Measurements from ENCODE around the gene PTGES3L.

PTGES3L gene

GRCh38 chr17:42979511-42980273, at the start of gene PTGES3L:
Gene PTGES3L (minus strand): TSS chr17:42980080. CDS start chr17:42980053, 27 bp downstream.
- DNase-seq: peak; percentile 66 to 76

- DNase-seq: no peak
Observed at GRCh38 chr17:43028221-43028861, 48.5 kb upstream of the PTGES3L start.

- DNase-seq: no peak
Observed at GRCh38 chr17:43027091-43028032, 47.5 kb upstream of the PTGES3L start.

GRCh38 chr17:43026595-43026994, 46.7 kb upstream of the PTGES3L start:
- DNase-seq: no peak

GRCh38 chr17:43025766-43026537, 46.1 kb upstream of the PTGES3L start:
- no peak for DNase-seq

GRCh38 chr17:43025290-43025657, 45.4 kb upstream of the PTGES3L start:
- DNase-seq: no peak

- peak; percentile 94 to 96 for DNase-seq
Observed at GRCh38 chr17:43024407-43025289, 44.8 kb upstream of the PTGES3L start, which contains the start of gene RND2. Gene RND2 (plus strand): TSS chr17:43025231. CDS start chr17:43025348, 117 bp downstream.

GRCh38 chr17:43021741-43022512, 42.0 kb upstream of the PTGES3L start, which contains the start of gene VAT1:
Gene VAT1 (minus strand): TSS chr17:43022385. CDS start chr17:43022322, 63 bp downstream.
- DNase-seq: peak; percentile 63 to 89

GRCh38 chr17:43020789-43021740, 41.2 kb upstream of the PTGES3L start:
- peak in 1 of 2 experiments; percentile 65 for DNase-seq

GRCh38 chr17:43020030-43020621, 40.2 kb upstream of the PTGES3L start:
- DNase-seq: no peak

GRCh38 chr17:43019418-43019817, 39.5 kb upstream of the PTGES3L start:
- no peak for DNase-seq

- no peak for DNase-seq
Observed at GRCh38 chr17:43018932-43019331, 39.1 kb upstream of the PTGES3L start.

GRCh38 chr17:43018008-43018853, 38.4 kb upstream of the PTGES3L start:
- DNase-seq: peak; percentile 33 to 50

- DNase-seq: no peak
Observed at GRCh38 chr17:43016216-43016615, 36.3 kb upstream of the PTGES3L start.

GRCh38 chr17:43015579-43015978, 35.7 kb upstream of the PTGES3L start:
- no peak for DNase-seq

- DNase-seq: no peak
Observed at GRCh38 chr17:43014649-43015542, 35.0 kb upstream of the PTGES3L start.
